ENCODE results near the gene VASP.

- TF ChIP-seq, protein P1, sequence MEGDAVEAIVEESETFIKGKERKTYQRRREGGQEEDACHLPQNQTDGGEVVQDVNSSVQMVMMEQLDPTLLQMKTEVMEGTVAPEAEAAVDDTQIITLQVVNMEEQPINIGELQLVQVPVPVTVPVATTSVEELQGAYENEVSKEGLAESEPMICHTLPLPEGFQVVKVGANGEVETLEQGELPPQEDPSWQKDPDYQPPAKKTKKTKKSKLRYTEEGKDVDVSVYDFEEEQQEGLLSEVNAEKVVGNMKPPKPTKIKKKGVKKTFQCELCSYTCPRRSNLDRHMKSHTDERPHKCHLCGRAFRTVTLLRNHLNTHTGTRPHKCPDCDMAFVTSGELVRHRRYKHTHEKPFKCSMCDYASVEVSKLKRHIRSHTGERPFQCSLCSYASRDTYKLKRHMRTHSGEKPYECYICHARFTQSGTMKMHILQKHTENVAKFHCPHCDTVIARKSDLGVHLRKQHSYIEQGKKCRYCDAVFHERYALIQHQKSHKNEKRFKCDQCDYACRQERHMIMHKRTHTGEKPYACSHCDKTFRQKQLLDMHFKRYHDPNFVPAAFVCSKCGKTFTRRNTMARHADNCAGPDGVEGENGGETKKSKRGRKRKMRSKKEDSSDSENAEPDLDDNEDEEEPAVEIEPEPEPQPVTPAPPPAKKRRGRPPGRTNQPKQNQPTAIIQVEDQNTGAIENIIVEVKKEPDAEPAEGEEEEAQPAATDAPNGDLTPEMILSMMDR (IDR thresholded peaks at IDR 0.05; ENCODE audit: low read length), result no peak
- no peak for TF ChIP-seq EZH2phosphoT487 (IDR thresholded peaks at IDR 0.05; ENCODE audit: low read length)
- TF ChIP-seq EZH2 (optimal IDR thresholded peaks at IDR 0.05; ENCODE audit: low read depth, low read length), result no peak
Observed at GRCh38 chr19:45471111-45471930, 36.0 kb upstream of the VASP start.

Data from MM.1S (cell line).